Measurements from ENCODE around the gene PIMREG.
A peak's percentile ranks its signal among the peaks of the same experiment; 100 is the strongest.

Gene PIMREG

DNA sequence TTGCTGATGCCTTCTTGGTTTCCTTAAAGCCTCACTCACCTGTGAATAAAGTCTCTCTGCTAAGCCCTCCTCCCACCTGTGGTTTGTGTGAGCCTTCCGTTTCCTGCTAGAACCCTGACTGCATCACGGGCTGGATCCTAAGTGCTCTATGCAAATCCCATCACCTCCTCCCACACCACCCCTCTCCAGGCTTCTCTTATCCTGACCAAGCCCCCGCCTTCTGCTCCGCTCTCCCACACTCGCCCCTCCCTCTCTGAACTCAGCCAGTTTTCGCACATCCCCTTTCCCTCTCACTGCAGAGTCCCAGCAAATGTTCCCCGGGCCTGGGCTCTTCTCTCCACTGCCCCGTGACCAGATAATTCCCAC, 51.8 kb downstream of the PIMREG start:
- H3K9ac ChIP-seq (ENCODE audit: low read depth, low read length, poor library complexity, severe bottlenecking): no peak overlapping the region
- peak overlapping the region; percentile 44 for H3K4me2 ChIP-seq (ENCODE audit: low read depth, low read length, poor library complexity, severe bottlenecking)
- H3K36me3 ChIP-seq (ENCODE audit: insufficient read depth, low read length): no peaks in the 10 kb centered on the region
- no peaks in the 10 kb centered on the region for H4K20me1 ChIP-seq (ENCODE audit: insufficient read depth, low read length, poor library complexity, severe bottlenecking)
- H3F3A ChIP-seq (ENCODE audit: low read depth): no peaks in the 10 kb centered on the region
- H3K27me3 ChIP-seq (ENCODE audit: insufficient read depth, low read length, poor library complexity, severe bottlenecking): no peaks in the 10 kb centered on the region
- no peaks in the 10 kb centered on the region for H3K79me2 ChIP-seq (ENCODE audit: insufficient read depth, low read length)
- peaks cover 14% of the 10 kb centered on the region for H3K4me1 ChIP-seq (ENCODE audit: insufficient read depth, low read length, poor library complexity, severe bottlenecking)
- H3K9me3 ChIP-seq (ENCODE audit: insufficient read depth, low read depth, low read length): no peaks in the 10 kb centered on the region
- TF ChIP-seq CTCF (conservative IDR thresholded peaks at IDR 0.05; ENCODE audit: low read length): no peak; the same call in 1 of the 2 replicates
- TF ChIP-seq EZH2phosphoT487 (IDR thresholded peaks at IDR 0.05; ENCODE audit: borderline replicate concordance): no peak
- peak overlapping the region; percentile 26 for H3K4me3 ChIP-seq (ENCODE audit: low read length, poor library complexity, severe bottlenecking)
- H3K9me2 ChIP-seq (replicated peaks; ENCODE audit: low read depth, low read length): no peaks in the 10 kb centered on the region
- peak overlapping the region; percentile 72 for H2AFZ ChIP-seq (ENCODE audit: low read length)

DNA sequence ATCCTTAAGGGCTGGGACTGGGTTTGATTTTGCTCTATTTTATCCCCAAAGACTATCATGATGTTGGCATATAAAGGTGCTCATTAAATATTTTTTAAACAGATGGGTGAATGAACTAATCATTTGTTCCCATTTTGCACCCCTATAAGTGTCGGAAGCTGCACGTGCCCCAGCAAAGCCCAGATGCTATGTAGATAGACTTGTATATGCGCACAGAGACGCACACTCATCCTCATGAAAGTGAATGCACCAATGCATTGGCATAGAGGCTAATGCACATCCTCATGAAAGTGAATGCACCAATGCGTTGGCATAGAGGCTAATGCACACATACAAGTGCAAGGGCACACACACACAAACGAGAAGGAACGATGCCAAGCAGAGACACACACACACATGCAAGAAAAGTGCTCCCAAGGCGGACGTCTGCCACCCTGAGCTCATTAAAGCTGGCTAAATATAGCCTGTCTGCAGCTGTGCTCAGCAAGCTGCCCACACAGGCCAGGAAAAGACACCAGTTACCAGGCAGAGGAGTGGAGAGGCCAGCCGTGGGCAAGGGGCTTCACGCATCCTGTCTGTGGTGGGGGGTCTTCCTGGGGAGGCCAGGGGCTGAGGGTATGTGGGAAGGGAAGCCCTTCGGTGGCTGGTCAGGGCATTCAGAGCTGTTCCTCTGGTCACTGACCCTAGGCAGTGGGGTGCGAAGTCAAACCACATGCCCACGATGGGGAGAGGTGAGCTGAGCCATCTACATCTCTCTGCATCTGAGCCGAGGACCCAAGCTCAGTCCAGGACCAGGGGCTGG, 52.6 kb downstream of the PIMREG start:
- TF ChIP-seq EZH2phosphoT487 (IDR thresholded peaks at IDR 0.05; ENCODE audit: borderline replicate concordance): no peak
- TF ChIP-seq CTCF (conservative IDR thresholded peaks at IDR 0.05; ENCODE audit: low read length): no peak
- Histone ChIP-seq H4K20me1 (ENCODE audit: insufficient read depth, low read length, poor library complexity, severe bottlenecking) (no peaks in the 10 kb centered on the region), H3K4me1 (ENCODE audit: insufficient read depth, low read length, poor library complexity, severe bottlenecking) (peaks cover 14% of the 10 kb centered on the region), H3K9me2 (replicated peaks; ENCODE audit: low read depth, low read length) (no peaks in the 10 kb centered on the region), H3K9me3 (ENCODE audit: insufficient read depth, low read depth, low read length) (no peaks in the 10 kb centered on the region), H3K9ac (ENCODE audit: low read depth, low read length, poor library complexity, severe bottlenecking) (no peak overlapping the region), H3K27me3 (ENCODE audit: insufficient read depth, low read length, poor library complexity, severe bottlenecking) (no peaks in the 10 kb centered on the region), H3K4me2 (ENCODE audit: low read depth, low read length, poor library complexity, severe bottlenecking) (peak overlapping the region; percentile 44), H2AFZ (ENCODE audit: low read length) (no peak overlapping the region), H3K79me2 (ENCODE audit: insufficient read depth, low read length) (no peaks in the 10 kb centered on the region), H3F3A (ENCODE audit: low read depth) (no peaks in the 10 kb centered on the region), H3K4me3 (ENCODE audit: low read length, poor library complexity, severe bottlenecking) (no peak overlapping the region), H3K36me3 (ENCODE audit: insufficient read depth, low read length) (no peaks in the 10 kb centered on the region)

DNA sequence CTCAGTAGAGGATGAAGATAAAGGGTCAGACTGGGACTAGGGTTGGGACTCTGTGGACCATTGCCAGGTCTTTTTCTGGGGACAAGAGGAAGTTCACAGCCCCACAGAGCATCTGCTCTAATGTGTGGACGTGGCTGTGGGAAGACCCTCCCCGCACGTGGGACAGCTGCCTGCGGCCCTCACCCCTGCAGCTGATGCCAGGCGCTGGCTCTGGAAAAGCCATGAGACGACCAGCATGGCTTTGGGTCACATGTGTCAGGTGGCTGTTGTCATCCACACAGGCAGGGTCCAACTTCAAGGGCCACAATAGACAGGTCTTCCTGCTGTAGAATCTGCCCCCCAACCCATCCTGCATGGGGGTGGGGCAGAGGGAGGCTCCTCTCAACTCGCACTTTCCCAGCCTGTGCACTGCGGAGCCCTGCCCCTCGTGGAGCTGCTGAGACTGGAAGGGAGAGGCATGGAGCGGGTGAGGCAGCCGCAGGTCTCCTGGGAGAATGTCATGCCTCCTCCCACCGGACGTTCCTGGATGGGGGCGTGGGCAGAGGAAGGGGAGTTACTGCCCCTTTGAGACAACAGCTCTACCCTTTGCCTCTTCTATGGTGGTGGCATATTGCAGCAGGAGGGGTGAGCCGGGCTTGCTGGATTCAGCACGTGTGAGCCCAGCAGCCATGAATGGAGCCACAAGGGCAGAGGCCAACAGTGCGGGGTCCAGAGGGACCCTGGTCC, 53.4 kb downstream of the PIMREG start:
- Histone ChIP-seq H3K36me3 (ENCODE audit: insufficient read depth, low read length) (no peaks in the 10 kb centered on the region), H3K9ac (ENCODE audit: low read depth, low read length, poor library complexity, severe bottlenecking) (no peak overlapping the region), H3K79me2 (ENCODE audit: insufficient read depth, low read length) (no peaks in the 10 kb centered on the region), H3K4me1 (ENCODE audit: insufficient read depth, low read length, poor library complexity, severe bottlenecking) (peaks cover 14% of the 10 kb centered on the region), H2AFZ (ENCODE audit: low read length) (no peak overlapping the region), H3K4me2 (ENCODE audit: low read depth, low read length, poor library complexity, severe bottlenecking) (no peak overlapping the region), H3K4me3 (ENCODE audit: low read length, poor library complexity, severe bottlenecking) (no peak overlapping the region), H3K9me3 (ENCODE audit: insufficient read depth, low read depth, low read length) (no peaks in the 10 kb centered on the region), H3K9me2 (replicated peaks; ENCODE audit: low read depth, low read length) (no peaks in the 10 kb centered on the region), H3F3A (ENCODE audit: low read depth) (no peaks in the 10 kb centered on the region), H3K27me3 (ENCODE audit: insufficient read depth, low read length, poor library complexity, severe bottlenecking) (no peaks in the 10 kb centered on the region), H4K20me1 (ENCODE audit: insufficient read depth, low read length, poor library complexity, severe bottlenecking) (no peaks in the 10 kb centered on the region)
- no peak for TF ChIP-seq EZH2phosphoT487 (IDR thresholded peaks at IDR 0.05; ENCODE audit: borderline replicate concordance)
- no peak for TF ChIP-seq CTCF (conservative IDR thresholded peaks at IDR 0.05; ENCODE audit: low read length)

Measured in Loucy (cell line).